SJSA1 (cell line): ENCODE results near the gene TXNDC11. TPM values are rescaled to one million over a fixed set of nuclear protein-coding genes. Genes with fewer than 3 reads are reported as not detected.

ENCODE experiments used
- DNase-seq, 2 experiments: peaks; one replicate each; pipeline ENCODE4 v3.0.0-alpha.2; 2015 to 2020; ENCODE audit warnings: low spot score in 2 of 2, low read depth in 1 of 2
- H3K27ac ChIP-seq: fragments of 250-450 bp; sonication (Bioruptor Pico); 2 replicates; pipeline ENCODE4 v1.5.1; 2020; ENCODE audit warnings: mild to moderate bottlenecking, moderate library complexity
- H3K27me3 ChIP-seq: fragments of 250-450 bp; sonication (Bioruptor Pico); replicated peaks from 2 replicates; pipeline ENCODE4 v1.5.1; 2020; ENCODE audit warnings: mild to moderate bottlenecking, moderate library complexity
- H3K36me3 ChIP-seq: fragments of 250-450 bp; sonication (Bioruptor Pico); 2 replicates; pipeline ENCODE4 v1.5.1; 2020; ENCODE audit warnings: mild to moderate bottlenecking
- H3K4me1 ChIP-seq: fragments of 250-450 bp; sonication (Bioruptor Pico); replicated peaks from 2 replicates; pipeline ENCODE4 v1.6.1; 2021; ENCODE audit warnings: mild to moderate bottlenecking
- H3K4me3 ChIP-seq: fragments of 250-450 bp; sonication (Bioruptor Pico); 2 replicates; pipeline ENCODE4 v1.5.1; 2020; ENCODE audit warnings: mild to moderate bottlenecking
- H3K9me3 ChIP-seq: fragments of 250-450 bp; sonication (Bioruptor Pico); replicated peaks from 2 replicates; pipeline ENCODE4 v1.5.1; 2020; ENCODE audit warnings: mild to moderate bottlenecking
- total RNA-seq: library from RNA; depleted of rRNA; stranded (reverse); fragments of >200 nt; shearing (Covaris generic); gene quantifications from 2 replicates; pipeline ENCODE4 v1.2.3, GENCODE V29; 2014

TXNDC11 gene
- total RNA-seq, 1 experiment from 2014 or later: 29.7 TPM

- Histone ChIP-seq H3K4me3 (peak overlapping the region; percentile 93), H3K4me1 (peaks cover 14% of the 10 kb centered on the region), H3K9me3 (no peaks in the 10 kb centered on the region), H3K27me3 (no peaks in the 10 kb centered on the region), H3K27ac (peak overlapping the region; percentile 11), H3K36me3 (peaks cover 19% of the 10 kb centered on the region)
- DNase-seq: peak in 1 of 2 experiments; percentile 25
Measured at GRCh38 chr16:11743308-11744074, 834 bp upstream of the TXNDC11 start.

GRCh38 chr16:11742093-11742535, 543 bp downstream of the TXNDC11 start:
- Histone ChIP-seq H3K36me3 (peaks cover 21% of the 10 kb centered on the region), H3K27ac (peak overlapping the region; percentile 77), H3K4me1 (peaks cover 14% of the 10 kb centered on the region)

DNA sequence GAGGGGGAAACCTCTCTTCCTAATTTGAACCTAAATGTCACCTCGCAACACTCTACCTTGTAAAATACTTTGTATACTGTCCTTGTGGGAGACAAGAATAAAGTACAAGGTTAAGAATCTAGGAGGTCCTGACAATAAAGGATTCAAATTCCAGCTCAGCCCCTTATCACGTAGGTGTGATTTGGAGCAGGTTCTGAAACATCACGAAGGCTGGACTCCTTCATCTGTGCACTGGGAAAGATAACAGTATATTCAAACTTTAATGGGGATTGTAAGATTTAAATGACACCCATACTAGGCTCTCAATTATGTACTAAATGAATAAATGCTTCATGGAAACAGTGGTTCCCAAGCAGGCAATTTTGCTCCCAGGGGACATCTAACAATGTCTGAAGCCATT, 2.1 kb downstream of the TXNDC11 start:
- Histone ChIP-seq H3K9me3 (no peaks in the 10 kb centered on the region), H3K27me3 (no peaks in the 10 kb centered on the region), H3K36me3 (peaks cover 36% of the 10 kb centered on the region), H3K27ac (no peak overlapping the region), H3K4me1 (peaks cover 14% of the 10 kb centered on the region), H3K4me3 (no peak overlapping the region)
- no peak for DNase-seq

More at GRCh38 chr16:11742093-11742535, 543 bp downstream of the TXNDC11 start:
- no peak for DNase-seq
- Histone ChIP-seq H3K9me3 (no peaks in the 10 kb centered on the region), H3K4me3 (peak overlapping the region; percentile 93), H3K27me3 (no peaks in the 10 kb centered on the region)

DNA sequence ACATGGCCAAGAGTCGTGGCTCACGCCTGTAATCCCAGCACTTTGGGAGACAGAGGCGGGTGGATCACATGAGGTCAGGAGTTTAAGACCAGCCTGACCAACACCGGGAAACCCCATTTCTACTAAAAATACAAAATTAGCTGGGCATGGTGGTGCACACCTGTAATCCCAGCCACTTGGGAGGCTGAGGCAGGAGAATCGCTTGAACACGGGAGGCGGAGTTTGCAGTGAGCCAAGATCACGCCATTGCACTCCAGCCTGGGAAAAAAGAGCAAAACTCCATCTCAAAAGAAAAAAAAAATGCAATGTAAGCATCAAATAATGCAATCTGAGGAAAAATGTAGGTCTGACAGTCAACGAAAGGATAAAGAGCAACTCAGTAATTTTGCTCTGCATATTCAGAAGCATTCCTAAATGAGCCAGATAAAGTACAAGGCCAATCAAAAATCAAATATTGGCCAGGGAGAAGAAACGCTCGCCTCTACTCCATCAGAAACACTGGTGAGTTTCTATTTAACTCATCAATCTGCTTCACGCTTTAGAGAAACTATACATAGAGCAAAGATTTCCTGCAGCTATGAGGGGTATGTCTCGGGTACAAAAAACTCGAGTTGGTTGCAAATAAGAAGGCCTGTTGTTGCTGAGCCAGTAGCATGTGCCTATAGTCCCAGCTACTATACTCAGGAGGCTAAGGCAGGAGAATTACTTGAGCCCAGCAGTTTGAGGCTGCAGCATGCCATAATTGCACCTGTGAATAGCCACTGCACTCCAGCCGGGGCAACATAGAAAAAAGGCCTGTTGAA, 3.7 kb downstream of the TXNDC11 start:
- no peak overlapping the region for H3K27ac ChIP-seq
- no peaks in the 10 kb centered on the region for H3K27me3 ChIP-seq
- peaks cover 52% of the 10 kb centered on the region for H3K36me3 ChIP-seq
- no peak overlapping the region for H3K4me3 ChIP-seq
- peaks cover 14% of the 10 kb centered on the region for H3K4me1 ChIP-seq
- no peak for DNase-seq
- no peaks in the 10 kb centered on the region for H3K9me3 ChIP-seq

DNA sequence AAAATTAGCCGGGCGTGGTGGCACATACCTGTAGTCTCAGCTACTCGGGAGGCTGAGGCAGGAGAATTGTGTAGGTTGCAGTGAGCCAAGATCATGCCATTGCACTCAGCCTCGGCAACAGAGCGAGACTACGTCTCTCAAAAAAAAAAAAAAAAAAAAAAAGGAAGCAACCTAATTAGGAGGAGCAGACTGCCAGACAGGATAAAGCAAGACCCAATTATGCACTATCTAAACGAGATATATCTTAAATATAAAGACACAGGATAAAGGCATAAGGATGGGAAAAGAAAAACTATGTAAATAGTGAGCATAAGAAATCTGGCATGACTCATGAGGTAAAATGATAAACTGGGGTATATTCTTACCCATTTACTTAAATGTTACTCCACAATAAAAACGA, 4.9 kb downstream of the TXNDC11 start:
- no peaks in the 10 kb centered on the region for H3K9me3 ChIP-seq
- no peak for DNase-seq
- H3K4me1 ChIP-seq: peaks cover 7% of the 10 kb centered on the region
- no peak overlapping the region for H3K4me3 ChIP-seq
- no peaks in the 10 kb centered on the region for H3K27me3 ChIP-seq
- no peak overlapping the region for H3K27ac ChIP-seq
- peaks cover 65% of the 10 kb centered on the region for H3K36me3 ChIP-seq

DNA sequence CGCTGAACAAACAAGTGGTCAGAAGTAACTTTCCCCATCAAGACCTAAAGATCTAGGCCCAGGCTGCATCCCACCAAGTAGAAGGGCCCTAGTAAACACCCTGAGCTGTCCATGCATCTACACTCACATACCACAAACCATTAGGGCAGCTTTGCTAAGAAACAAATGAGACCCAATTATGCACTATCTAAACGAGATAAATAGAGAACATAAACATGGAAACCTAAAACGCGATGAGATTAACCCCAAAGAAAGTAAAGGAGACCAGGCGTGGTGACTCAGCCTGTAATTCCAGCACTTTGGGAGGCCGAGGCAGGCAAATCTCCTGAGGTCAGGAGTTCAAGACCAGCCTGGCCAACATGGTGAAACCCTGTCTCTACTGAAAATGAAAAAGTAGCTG, 5.8 kb downstream of the TXNDC11 start:
- no peak overlapping the region for H3K4me3 ChIP-seq
- peaks cover 7% of the 10 kb centered on the region for H3K4me1 ChIP-seq
- DNase-seq: no peak
- H3K36me3 ChIP-seq: peaks cover 66% of the 10 kb centered on the region
- H3K27me3 ChIP-seq: no peaks in the 10 kb centered on the region
- no peak overlapping the region for H3K27ac ChIP-seq
- H3K9me3 ChIP-seq: no peaks in the 10 kb centered on the region

- Histone ChIP-seq H3K36me3 (peaks cover 70% of the 10 kb centered on the region), H3K27ac (no peak overlapping the region), H3K9me3 (no peaks in the 10 kb centered on the region), H3K4me3 (no peak overlapping the region), H3K27me3 (no peaks in the 10 kb centered on the region), H3K4me1 (no peaks in the 10 kb centered on the region)
- no peak for DNase-seq
Measured at GRCh38 chr16:11735787-11736186, 6.9 kb downstream of the TXNDC11 start.

DNA sequence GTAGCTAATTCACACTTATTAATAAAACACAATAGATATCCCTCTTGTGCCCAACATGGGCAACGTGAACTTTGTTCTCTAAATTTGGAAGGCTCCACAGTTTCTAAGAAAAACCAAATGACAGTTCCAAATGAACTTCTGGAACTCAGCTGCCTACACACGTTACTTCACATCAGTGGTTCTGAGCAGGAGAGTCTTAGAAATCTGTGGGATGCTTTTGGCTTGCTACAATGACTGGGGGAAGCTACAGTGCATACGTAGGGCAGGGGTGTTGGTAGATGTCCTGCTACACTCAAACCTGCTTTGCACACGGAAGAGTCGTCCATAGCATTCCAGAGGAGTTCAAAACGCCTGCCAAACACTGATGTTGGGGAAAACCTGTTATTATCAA, 8.0 kb downstream of the TXNDC11 start:
- Histone ChIP-seq H3K9me3 (no peaks in the 10 kb centered on the region), H3K27ac (no peak overlapping the region), H3K27me3 (no peaks in the 10 kb centered on the region), H3K36me3 (peaks cover 78% of the 10 kb centered on the region), H3K4me1 (peaks cover 4% of the 10 kb centered on the region; the same call in 1 of the 2 replicates), H3K4me3 (no peak overlapping the region)
- no peak for DNase-seq

DNA sequence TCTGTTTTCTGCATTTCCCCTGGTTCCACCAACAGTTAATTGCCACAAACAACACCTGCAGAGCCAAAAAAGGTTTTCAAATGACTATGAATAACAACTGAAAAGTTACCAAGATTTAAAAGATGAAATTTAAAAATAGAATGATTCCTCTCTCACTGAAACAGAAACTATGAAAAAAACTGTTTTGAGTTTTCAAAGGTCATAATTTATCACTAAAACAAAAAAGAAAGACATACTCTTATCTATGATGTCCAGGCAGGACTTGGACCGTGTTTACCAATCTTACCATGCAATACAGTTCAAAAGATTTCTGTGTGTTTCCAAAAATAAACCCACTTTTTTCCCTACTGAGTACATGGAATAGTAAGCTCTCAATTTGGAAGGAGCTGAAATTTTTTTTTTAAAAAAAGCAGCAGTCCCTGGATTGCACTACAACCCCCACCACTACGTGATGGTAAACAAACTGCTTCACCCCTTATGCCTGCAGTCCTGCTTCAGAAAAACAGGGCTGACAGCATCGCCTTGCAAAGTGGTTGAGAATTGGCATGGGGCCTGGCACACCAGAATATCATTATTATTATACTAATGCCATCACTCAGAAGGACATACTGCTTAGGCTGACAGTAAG, 8.5 kb downstream of the TXNDC11 start:
- no peaks in the 10 kb centered on the region for H3K27me3 ChIP-seq
- no peaks in the 10 kb centered on the region for H3K9me3 ChIP-seq
- no peak overlapping the region for H3K4me3 ChIP-seq
- no peak for DNase-seq
- H3K27ac ChIP-seq: no peak overlapping the region
- peaks cover 83% of the 10 kb centered on the region for H3K36me3 ChIP-seq
- H3K4me1 ChIP-seq: peaks cover 7% of the 10 kb centered on the region; the same call in 1 of the 2 replicates

GRCh38 chr16:11731222-11731621, 11.4 kb downstream of the TXNDC11 start:
- Histone ChIP-seq H3K36me3 (peaks cover 78% of the 10 kb centered on the region), H3K9me3 (no peaks in the 10 kb centered on the region), H3K27ac (no peak overlapping the region), H3K4me1 (peaks cover 7% of the 10 kb centered on the region; the same call in 1 of the 2 replicates), H3K27me3 (no peaks in the 10 kb centered on the region), H3K4me3 (no peak overlapping the region)
- DNase-seq: no peak

- Histone ChIP-seq H3K36me3 (peaks cover 76% of the 10 kb centered on the region), H3K4me1 (peaks cover 7% of the 10 kb centered on the region; the same call in 1 of the 2 replicates), H3K9me3 (no peaks in the 10 kb centered on the region), H3K27ac (no peak overlapping the region), H3K27me3 (no peaks in the 10 kb centered on the region), H3K4me3 (no peak overlapping the region)
- no peak for DNase-seq
Measured at GRCh38 chr16:11729787-11730186, 12.9 kb downstream of the TXNDC11 start.

DNA sequence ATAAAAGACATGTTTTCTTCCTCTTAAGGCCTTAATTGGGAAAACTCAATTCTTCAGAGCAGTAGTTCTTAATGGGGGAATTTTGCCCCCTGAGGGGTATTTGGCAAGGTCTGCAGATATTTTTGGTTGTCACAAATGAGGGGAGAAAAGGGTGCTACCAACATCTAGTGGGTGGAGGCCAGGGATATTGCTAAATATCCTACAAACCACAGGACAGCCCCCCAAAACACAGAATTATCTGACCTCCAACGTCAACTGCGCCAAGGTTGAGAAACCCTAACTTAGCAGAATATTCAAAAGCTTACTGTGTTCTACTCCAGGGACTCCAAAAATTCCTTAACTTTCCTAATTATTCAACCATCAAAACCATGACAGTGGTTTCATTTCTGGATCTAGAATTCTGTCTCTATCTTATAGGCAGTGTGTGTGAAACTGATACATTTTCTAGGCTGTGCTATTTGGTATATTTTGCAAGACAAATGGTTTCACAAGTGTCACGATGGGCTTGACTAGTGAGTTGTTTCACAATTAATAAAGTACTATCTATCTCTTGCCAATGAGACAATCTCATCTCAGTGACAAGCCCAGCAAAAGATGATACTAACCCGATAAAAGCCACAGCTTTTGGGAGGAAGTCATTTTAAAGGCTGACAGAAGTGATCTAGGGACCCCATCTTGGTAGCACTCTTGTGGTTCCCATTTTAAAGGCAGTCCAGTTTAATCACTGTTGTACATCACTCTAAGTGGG, 14.7 kb downstream of the TXNDC11 start:
- Histone ChIP-seq H3K4me1 (peaks cover 7% of the 10 kb centered on the region; the same call in 1 of the 2 replicates), H3K9me3 (no peaks in the 10 kb centered on the region), H3K27ac (no peak overlapping the region), H3K27me3 (no peaks in the 10 kb centered on the region), H3K4me3 (no peak overlapping the region), H3K36me3 (peaks cover 72% of the 10 kb centered on the region)
- DNase-seq: no peak

DNA sequence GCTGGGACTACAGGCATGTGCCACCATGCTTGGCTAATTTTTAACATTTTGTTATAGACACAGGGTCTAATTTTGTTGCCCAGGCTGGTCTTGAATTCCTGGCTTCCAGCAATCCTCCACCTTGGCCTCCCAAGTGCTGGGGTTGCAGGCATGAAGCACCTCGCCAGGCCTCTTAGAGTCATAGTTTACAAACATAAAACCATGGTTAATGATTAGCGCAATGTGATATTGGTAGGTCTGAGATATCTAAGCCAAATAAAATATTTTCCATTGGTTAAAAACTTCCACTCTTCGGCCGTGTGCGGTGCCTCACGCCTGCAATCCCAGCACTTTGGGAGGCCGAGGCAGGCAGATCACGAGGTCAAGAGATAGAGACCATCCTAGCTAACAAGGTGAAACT, 16.6 kb downstream of the TXNDC11 start:
- peaks cover 7% of the 10 kb centered on the region; the same call in 1 of the 2 replicates for H3K4me1 ChIP-seq
- H3K9me3 ChIP-seq: no peaks in the 10 kb centered on the region
- no peak for DNase-seq
- H3K36me3 ChIP-seq: peaks cover 66% of the 10 kb centered on the region
- no peak overlapping the region for H3K27ac ChIP-seq
- H3K4me3 ChIP-seq: no peak overlapping the region
- H3K27me3 ChIP-seq: no peaks in the 10 kb centered on the region
